ENCODE results near the gene SCYGR3.

- TF ChIP-seq EP300 (IDR thresholded peaks at IDR 0.05) = no peak
- TF ChIP-seq, protein P1, sequence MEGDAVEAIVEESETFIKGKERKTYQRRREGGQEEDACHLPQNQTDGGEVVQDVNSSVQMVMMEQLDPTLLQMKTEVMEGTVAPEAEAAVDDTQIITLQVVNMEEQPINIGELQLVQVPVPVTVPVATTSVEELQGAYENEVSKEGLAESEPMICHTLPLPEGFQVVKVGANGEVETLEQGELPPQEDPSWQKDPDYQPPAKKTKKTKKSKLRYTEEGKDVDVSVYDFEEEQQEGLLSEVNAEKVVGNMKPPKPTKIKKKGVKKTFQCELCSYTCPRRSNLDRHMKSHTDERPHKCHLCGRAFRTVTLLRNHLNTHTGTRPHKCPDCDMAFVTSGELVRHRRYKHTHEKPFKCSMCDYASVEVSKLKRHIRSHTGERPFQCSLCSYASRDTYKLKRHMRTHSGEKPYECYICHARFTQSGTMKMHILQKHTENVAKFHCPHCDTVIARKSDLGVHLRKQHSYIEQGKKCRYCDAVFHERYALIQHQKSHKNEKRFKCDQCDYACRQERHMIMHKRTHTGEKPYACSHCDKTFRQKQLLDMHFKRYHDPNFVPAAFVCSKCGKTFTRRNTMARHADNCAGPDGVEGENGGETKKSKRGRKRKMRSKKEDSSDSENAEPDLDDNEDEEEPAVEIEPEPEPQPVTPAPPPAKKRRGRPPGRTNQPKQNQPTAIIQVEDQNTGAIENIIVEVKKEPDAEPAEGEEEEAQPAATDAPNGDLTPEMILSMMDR (IDR thresholded peaks at IDR 0.05) = no peak
- TF ChIP-seq POLR2A (IDR thresholded peaks at IDR 0.05) = no peak
Observed at GRCh38 chr2:227616631-227617030, 2.0 kb upstream of the SCYGR3 start.
